ENCODE measurements around the gene ZNF780B.

ZNF780B gene

DNA sequence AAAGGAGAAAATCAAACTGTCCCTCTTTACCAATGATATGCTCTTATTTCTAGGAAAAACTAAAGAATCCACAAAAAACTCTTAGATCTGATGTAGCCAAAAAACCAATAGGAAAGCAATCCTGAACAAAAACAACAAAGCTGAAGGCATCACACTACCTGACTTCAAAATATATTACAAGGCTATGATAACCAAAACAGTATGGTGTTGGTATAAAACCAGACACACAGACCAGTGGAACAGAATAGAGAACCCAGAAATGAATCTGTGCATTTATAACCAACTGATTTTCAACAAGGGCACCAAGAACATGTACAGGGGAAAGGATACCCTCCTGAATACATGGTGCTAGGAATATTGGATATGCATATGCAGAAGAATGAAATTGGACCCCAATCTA lies 68.9 kb downstream of the ZNF780B start:
- Mint-ChIP-seq H3K27me3 (ENCODE audit: low read depth) (peaks cover 3% of the 10 kb centered on the region), H3K27ac (no peak overlapping the region), H3K4me3 (no peak overlapping the region), H3K36me3 (ENCODE audit: low read depth) (peaks cover 70% of the 10 kb centered on the region), H3K4me1 (no peaks in the 10 kb centered on the region), H3K9me3 (peaks cover 56% of the 10 kb centered on the region)
- TF ChIP-seq CTCF (IDR thresholded peaks at IDR 0.05; ENCODE audit: unreplicated experiment in 3 of 3) = no peak

GRCh38 chr19:39986643-39987042 lies 69.4 kb downstream of the ZNF780B start:
- Mint-ChIP-seq H3K4me3 (no peak overlapping the region), H3K36me3 (ENCODE audit: low read depth) (peaks cover 74% of the 10 kb centered on the region), H3K9me3 (peaks cover 56% of the 10 kb centered on the region), H3K27me3 (ENCODE audit: low read depth) (peaks cover 3% of the 10 kb centered on the region), H3K4me1 (no peaks in the 10 kb centered on the region), H3K27ac (no peak overlapping the region)
- TF ChIP-seq CTCF (IDR thresholded peaks at IDR 0.05; ENCODE audit: unreplicated experiment in 3 of 3) = no peak

DNA sequence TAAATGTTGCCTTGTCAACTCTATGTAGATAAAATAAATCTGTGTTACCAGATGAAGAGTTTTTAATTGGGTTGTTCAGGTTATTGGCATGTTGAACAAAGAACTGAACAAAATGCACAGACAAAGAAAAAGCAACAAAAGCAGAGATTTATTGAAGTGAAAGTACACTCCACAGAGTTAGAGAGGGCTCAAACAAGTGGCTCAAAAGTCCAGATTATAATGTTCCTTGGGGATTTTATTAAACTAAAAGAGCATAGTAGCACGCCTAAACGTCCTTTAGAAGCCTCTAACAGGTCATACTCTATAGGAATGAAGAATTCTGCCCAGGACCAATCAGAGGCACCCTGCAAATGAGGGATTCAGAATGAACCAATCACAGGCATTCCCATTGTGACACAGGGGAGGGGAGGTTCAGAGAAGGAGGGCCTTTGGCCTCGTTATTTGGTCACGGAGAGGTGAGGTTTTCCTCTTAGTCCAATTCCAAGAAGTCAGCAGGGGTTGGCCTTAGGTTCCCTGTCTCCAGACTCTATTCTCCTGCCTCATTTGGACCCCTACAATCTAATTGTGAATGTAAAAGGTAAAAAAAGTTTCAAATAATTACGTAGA lies 72.2 kb downstream of the ZNF780B start:
- no peak overlapping the region for H3K4me3 Mint-ChIP-seq
- no peak overlapping the region for H3K27ac Mint-ChIP-seq
- H3K9me3 Mint-ChIP-seq = peaks cover 54% of the 10 kb centered on the region
- peaks cover 3% of the 10 kb centered on the region for H3K27me3 Mint-ChIP-seq (ENCODE audit: low read depth)
- no peak for TF ChIP-seq CTCF (IDR thresholded peaks at IDR 0.05; ENCODE audit: unreplicated experiment in 3 of 3)
- no peaks in the 10 kb centered on the region for H3K4me1 Mint-ChIP-seq
- peaks cover 90% of the 10 kb centered on the region for H3K36me3 Mint-ChIP-seq (ENCODE audit: low read depth)

- Mint-ChIP-seq H3K27ac (no peak overlapping the region), H3K9me3 (peaks cover 47% of the 10 kb centered on the region), H3K36me3 (ENCODE audit: low read depth) (peaks cover 94% of the 10 kb centered on the region), H3K4me3 (no peak overlapping the region), H3K4me1 (no peaks in the 10 kb centered on the region), H3K27me3 (ENCODE audit: low read depth) (peaks cover 3% of the 10 kb centered on the region)
- TF ChIP-seq CTCF (IDR thresholded peaks at IDR 0.05; ENCODE audit: unreplicated experiment in 3 of 3) = no peak
These were observed 73.1 kb downstream of the ZNF780B start for GRCh38 chr19:39982883-39983282.

All from nephron (organoid).